Mucosa of descending colon (tissue), 3 donors: Measurements from ENCODE around the gene CHRNA3. TPM values are rescaled to one million over a fixed set of nuclear protein-coding genes. Genes with fewer than 3 reads are reported as not detected.
"Not testable (repeated sequence)": the region's sequence is repeated elsewhere in the genome, so short reads cannot be mapped to it uniquely, and the experiment has no call there.

Experiments used
- ATAC-seq: fragments of 200-7000 bp; cut with Tn5 transposase; one replicate; pipeline ENCODE4 v1.9.1; 2020; ENCODE audit warnings: mild to moderate bottlenecking, moderate library complexity
- DNase-seq, 3 donors: peaks; one replicate each; pipeline ENCODE4 v3.0.0-alpha.2; 2020
- H3K36me3 ChIP-seq: fragments of 200-600 bp; one replicate; pipeline ENCODE4 v1.8.0; 2021; ENCODE audit warnings: low read depth, mild to moderate bottlenecking
- H3K4me1 ChIP-seq: fragments of 200-600 bp; one replicate; pipeline ENCODE4 v1.8.0; 2021; ENCODE audit warnings: low read depth, mild to moderate bottlenecking
- H3K4me3 ChIP-seq: fragments of 200-600 bp; one replicate; pipeline ENCODE4 v1.8.0; 2021; ENCODE audit warnings: mild to moderate bottlenecking
- H3K9me3 ChIP-seq: fragments of 200-600 bp; one replicate; pipeline ENCODE4 v1.8.0; 2021; ENCODE audit warnings: mild to moderate bottlenecking
- intact Hi-C, 2 donors: fragments of 100-400 bp; cut with DNase I in 1 of 2; cut with micrococcal nuclease in 1 of 2; formaldehyde crosslinking; loops; one replicate each; pipeline versions ENCODE4 v1.11.0 to v1.11.1; 2022; cut with DNase I, micrococcal nuclease
- total RNA-seq, 3 donors: library from RNA; stranded (reverse); fragmentation: NEBNext Ultra II Directional in 2 of 3; extraction: Animal tissue kit (Norgen Biotek cat#: 25700) in 2 of 3; gene quantifications; one replicate each; pipeline versions ENCODE4 v1.2.1 to v1.2.4, GENCODE V29; 2021 to 2023
- TF ChIP-seq, protein P1 (sequence below): fragments of 200-600 bp; IDR thresholded peaks from one replicate; pipeline ENCODE4 v1.8.0; 2022; ENCODE audit warnings: antibody characterized with exemption, mild to moderate bottlenecking
- donor health status: DM: no; HTN: no; CAD: no; lungs with moderate emphysema.
- donor health status: DM: no; HTN: no; CAD: no.
- donor health status: DM: no; HTN: yes; CAD: no.

The CHRNA3 gene
- total RNA-seq, 3 donors from 2014 or later, result 1.9 to 13.9 (median 4.8) TPM

DNA sequence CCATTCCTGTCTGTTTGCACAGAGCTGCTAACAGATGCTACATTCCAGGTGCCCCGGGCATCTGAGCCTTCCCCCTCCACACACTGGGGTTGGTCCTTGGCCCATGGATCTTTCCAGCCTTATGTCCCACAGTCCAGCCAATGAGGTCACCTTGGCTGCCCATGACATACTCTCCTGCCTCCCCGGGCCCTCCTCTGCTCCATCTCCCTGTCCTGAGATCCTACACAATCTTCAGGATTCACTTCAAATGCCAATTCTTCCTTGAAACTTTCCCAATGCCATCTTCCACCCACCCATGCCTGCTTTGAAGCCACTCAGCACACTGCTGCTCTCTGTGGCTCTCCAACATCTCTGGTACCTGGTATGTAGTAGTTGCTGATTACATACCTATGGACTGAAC is 4.3 kb downstream of the CHRNA3 start:
- Histone ChIP-seq H3K4me3 (no peak overlapping the region), H3K4me1 (peaks cover 10% of the 10 kb centered on the region), H3K9me3 (no peaks in the 10 kb centered on the region), H3K36me3 (no peaks in the 10 kb centered on the region)
- ATAC-seq (no peak), DNase-seq (no peak)
- TF ChIP-seq, protein P1, sequence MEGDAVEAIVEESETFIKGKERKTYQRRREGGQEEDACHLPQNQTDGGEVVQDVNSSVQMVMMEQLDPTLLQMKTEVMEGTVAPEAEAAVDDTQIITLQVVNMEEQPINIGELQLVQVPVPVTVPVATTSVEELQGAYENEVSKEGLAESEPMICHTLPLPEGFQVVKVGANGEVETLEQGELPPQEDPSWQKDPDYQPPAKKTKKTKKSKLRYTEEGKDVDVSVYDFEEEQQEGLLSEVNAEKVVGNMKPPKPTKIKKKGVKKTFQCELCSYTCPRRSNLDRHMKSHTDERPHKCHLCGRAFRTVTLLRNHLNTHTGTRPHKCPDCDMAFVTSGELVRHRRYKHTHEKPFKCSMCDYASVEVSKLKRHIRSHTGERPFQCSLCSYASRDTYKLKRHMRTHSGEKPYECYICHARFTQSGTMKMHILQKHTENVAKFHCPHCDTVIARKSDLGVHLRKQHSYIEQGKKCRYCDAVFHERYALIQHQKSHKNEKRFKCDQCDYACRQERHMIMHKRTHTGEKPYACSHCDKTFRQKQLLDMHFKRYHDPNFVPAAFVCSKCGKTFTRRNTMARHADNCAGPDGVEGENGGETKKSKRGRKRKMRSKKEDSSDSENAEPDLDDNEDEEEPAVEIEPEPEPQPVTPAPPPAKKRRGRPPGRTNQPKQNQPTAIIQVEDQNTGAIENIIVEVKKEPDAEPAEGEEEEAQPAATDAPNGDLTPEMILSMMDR, result no peak
- intact Hi-C loops, result loop anchor here (5.0 kb wide), 1 partner anchor 91 kb away; no protein-coding TSS in a partner anchor

DNA sequence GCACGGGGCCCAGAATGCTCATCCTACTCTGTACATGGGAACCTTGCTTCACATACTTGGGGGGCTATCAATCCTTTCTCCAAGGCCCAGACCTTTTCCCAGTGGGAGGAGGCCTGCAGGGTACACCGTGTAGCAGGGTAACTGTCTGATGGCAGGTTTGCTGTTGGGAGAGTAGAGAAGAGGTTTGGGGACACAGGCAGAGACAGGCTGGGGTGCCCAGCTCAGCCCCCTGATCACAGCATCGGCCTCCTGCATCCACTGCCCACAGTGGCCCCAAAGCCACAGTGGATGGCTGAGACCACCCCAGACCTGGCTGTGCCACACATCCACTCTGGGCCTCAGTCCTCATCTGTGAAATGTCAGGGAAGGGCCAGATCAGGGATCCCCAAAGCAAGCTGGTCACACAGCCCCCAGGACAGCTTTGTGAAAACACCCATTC is 5.6 kb downstream of the CHRNA3 start:
- TF ChIP-seq, protein P1, result no peak
- intact Hi-C loops, result loop anchor here (5.0 kb wide), 1 partner anchor 92 kb away; no protein-coding TSS in a partner anchor
- Histone ChIP-seq H3K9me3 (no peaks in the 10 kb centered on the region), H3K4me3 (no peak overlapping the region), H3K36me3 (no peaks in the 10 kb centered on the region), H3K4me1 (peaks cover 4% of the 10 kb centered on the region)
- ATAC-seq (no peak), DNase-seq (no peak)

DNA sequence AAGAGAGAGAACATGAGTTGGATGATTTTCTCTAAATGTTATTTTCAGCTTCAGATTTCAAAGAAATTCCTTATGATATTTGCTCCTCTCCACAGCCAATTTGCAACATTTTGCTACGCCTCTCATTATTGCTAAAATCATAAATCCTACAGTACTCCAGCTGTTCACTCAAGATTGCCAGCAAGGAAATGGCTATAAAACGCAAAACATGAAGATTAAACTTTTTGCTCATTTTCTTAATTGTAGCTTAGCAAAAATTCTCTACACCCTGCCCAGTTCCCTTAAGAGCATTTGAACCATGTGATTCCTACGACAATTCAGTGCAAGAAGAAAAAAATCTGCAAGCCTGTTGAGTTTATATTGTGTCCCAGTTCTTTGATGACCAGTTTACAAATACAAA is 6.8 kb downstream of the CHRNA3 start:
- H3K36me3 ChIP-seq, result no peaks in the 10 kb centered on the region
- H3K9me3 ChIP-seq, result no peaks in the 10 kb centered on the region
- intact Hi-C loops, result no loop called here
- H3K4me3 ChIP-seq, result no peak overlapping the region
- no peak for ATAC-seq
- TF ChIP-seq, protein P1, result no peak
- DNase-seq, result no peak
- no peaks in the 10 kb centered on the region for H3K4me1 ChIP-seq

DNA sequence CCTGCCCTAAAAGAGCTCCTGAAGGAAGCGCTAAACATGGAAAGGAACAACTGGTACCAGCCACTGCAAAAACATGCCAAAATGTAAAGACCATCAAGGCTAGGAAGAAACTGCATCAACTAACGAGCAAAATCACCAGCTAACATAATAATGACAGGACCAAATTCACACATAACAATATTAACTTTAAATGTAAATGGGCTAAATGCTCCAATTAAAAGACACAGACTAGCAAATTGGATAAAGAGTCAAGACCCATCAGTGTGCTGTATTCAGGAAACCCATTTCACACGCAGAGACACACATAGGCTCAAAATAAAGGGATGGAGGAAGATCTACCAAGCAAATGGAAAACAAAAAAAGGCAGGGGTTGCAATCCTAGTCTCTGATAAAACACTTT is 11.2 kb downstream of the CHRNA3 start:
- H3K36me3 ChIP-seq, H3K4me3 ChIP-seq, H3K4me1 ChIP-seq, H3K9me3 ChIP-seq, intact Hi-C loops, DNase-seq, ATAC-seq: not testable (repeated sequence)

DNA sequence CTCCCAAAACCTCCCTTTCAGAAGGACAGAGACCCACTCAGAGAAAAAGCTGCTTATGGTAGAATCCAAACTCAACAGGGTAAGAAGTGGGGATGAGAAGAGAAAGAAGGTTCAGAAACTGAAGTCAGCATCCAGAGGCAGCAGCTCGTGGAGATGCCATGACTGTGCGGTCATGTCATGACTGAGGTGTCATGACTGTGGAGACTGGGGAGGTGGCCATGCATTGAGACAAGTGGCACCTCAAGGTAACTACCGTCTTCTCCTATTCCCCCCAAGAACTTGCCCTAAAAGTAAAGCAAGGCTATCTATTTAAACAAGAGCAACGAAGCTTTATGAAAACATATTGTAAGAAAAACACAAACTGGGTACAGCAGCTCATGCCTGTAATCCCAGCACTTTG is 15.1 kb downstream of the CHRNA3 start:
- TF ChIP-seq, protein P1, result no peak
- Histone ChIP-seq H3K4me3 (no peak overlapping the region), H3K4me1 (no peaks in the 10 kb centered on the region), H3K9me3 (no peaks in the 10 kb centered on the region), H3K36me3 (no peaks in the 10 kb centered on the region)
- ATAC-seq, result no peak
- intact Hi-C loops, result no loop called here
- no peak for DNase-seq

DNA sequence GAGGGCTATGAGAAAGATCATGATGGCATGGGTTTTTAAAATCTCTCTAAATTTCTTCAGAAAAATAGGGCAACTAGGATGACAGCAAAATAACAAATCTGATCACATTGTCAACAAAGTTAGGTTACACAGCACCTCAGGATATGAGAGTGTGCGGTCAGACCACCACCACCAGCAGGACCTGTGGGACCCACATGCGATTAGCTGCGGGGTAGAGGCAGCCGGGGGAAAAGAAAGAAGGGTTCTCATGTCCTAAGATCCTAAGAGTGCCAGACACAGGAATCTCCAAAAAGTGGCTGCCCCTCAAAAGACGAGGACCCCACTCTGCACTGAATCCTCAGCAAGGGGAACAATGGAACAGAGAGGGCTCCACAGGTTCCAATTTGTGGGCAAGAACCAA is 15.6 kb downstream of the CHRNA3 start:
- intact Hi-C loops, result no loop called here
- ATAC-seq (no peak), DNase-seq (no peak)
- Histone ChIP-seq H3K9me3 (no peaks in the 10 kb centered on the region), H3K4me3 (no peak overlapping the region), H3K4me1 (no peaks in the 10 kb centered on the region), H3K36me3 (no peaks in the 10 kb centered on the region)
- TF ChIP-seq, protein P1, result no peak
